ENCODE results near the gene PDE6C. TPM values are rescaled to one million over a fixed set of nuclear protein-coding genes. Genes with fewer than 3 reads are reported as not detected.
A peak's percentile ranks its signal among the peaks of the same experiment; 100 is the strongest.

Gene PDE6C
- total and polyA plus RNA-seq, 5 donors = not detected

GRCh38 chr10:93577565-93577964 lies 34.8 kb upstream of the PDE6C start:
- Histone ChIP-seq H3K4me1 (ENCODE audit: control insufficient read depth, insufficient read depth, low read length) (no peaks in the 10 kb centered on the region), H3K4me3 (ENCODE audit: low read length) (no peak overlapping the region), H3K9me3 (ENCODE audit: control insufficient read depth, low read length) (no peaks in the 10 kb centered on the region), H3K27me3 (ENCODE audit: control insufficient read depth, insufficient read depth) (no peaks in the 10 kb centered on the region), H3K27ac (ENCODE audit: low read length) (no peak overlapping the region)
- 82% methylated on average over 3 of the region's 3 CpGs for WGBS
- DNase-seq (no peak), ATAC-seq (no peak)
- intact Hi-C loops (cut with DNase I) = no loop called here

GRCh38 chr10:93579089-93579488 lies 33.2 kb upstream of the PDE6C start:
- WGBS = 88% methylated on average over 7 of the region's 7 CpGs

GRCh38 chr10:93579985-93580711 lies 32.2 kb upstream of the PDE6C start:
- 81% methylated on average over 3 of the region's 3 CpGs for WGBS
- ATAC-seq = no peak

More at GRCh38 chr10:93579089-93579488, 33.2 kb upstream of the PDE6C start:
- intact Hi-C loops (cut with DNase I) = no loop called here
- ATAC-seq (no peak), DNase-seq (no peak)
- Histone ChIP-seq H3K9me3 (ENCODE audit: control insufficient read depth, low read length) (no peaks in the 10 kb centered on the region), H3K27me3 (ENCODE audit: control insufficient read depth, insufficient read depth) (no peaks in the 10 kb centered on the region), H3K4me3 (ENCODE audit: low read length) (no peak overlapping the region), H3K4me1 (ENCODE audit: control insufficient read depth, insufficient read depth, low read length) (no peaks in the 10 kb centered on the region), H3K27ac (ENCODE audit: low read length) (no peak overlapping the region)

GRCh38 chr10:93580828-93581227 lies 31.5 kb upstream of the PDE6C start:
- Histone ChIP-seq H3K27me3 (ENCODE audit: control insufficient read depth, insufficient read depth) (no peaks in the 10 kb centered on the region), H3K4me1 (ENCODE audit: control insufficient read depth, insufficient read depth, low read length) (no peaks in the 10 kb centered on the region), H3K9me3 (ENCODE audit: control insufficient read depth, low read length) (no peaks in the 10 kb centered on the region), H3K4me3 (ENCODE audit: low read length) (no peak overlapping the region), H3K27ac (ENCODE audit: low read length) (no peak overlapping the region)
- 40% methylated on average over 6 of the region's 6 CpGs for WGBS
- intact Hi-C loops (cut with DNase I) = no loop called here
- ATAC-seq (no peak), DNase-seq (no peak)

More at GRCh38 chr10:93579985-93580711, 32.2 kb upstream of the PDE6C start:
- H3K4me3 ChIP-seq (ENCODE audit: low read length) = no peak overlapping the region
- no peak overlapping the region for H3K27ac ChIP-seq (ENCODE audit: low read length)
- H3K27me3 ChIP-seq (ENCODE audit: control insufficient read depth, insufficient read depth) = no peaks in the 10 kb centered on the region
- H3K4me1 ChIP-seq (ENCODE audit: control insufficient read depth, insufficient read depth, low read length) = no peaks in the 10 kb centered on the region
- H3K9me3 ChIP-seq (ENCODE audit: control insufficient read depth, low read length) = no peaks in the 10 kb centered on the region
- intact Hi-C loops (cut with DNase I) = no loop called here
- no peak for DNase-seq

- Histone ChIP-seq H3K27me3 (ENCODE audit: control insufficient read depth, insufficient read depth) (no peaks in the 10 kb centered on the region), H3K27ac (ENCODE audit: low read length) (no peak overlapping the region), H3K4me1 (ENCODE audit: control insufficient read depth, insufficient read depth, low read length) (no peaks in the 10 kb centered on the region), H3K9me3 (ENCODE audit: control insufficient read depth, low read length) (no peaks in the 10 kb centered on the region), H3K4me3 (ENCODE audit: low read length) (no peak overlapping the region)
- WGBS = 89% methylated on average over 7 of the region's 7 CpGs
- no peak for ATAC-seq
- no peak for DNase-seq
- intact Hi-C loops (cut with DNase I) = no loop called here
Measured at GRCh38 chr10:93584445-93584844, 27.9 kb upstream of the PDE6C start.

GRCh38 chr10:93589648-93590562 lies 22.4 kb upstream of the PDE6C start:
- Histone ChIP-seq H3K4me3 (ENCODE audit: low read length) (no peak overlapping the region), H3K9me3 (ENCODE audit: control insufficient read depth, low read length) (no peaks in the 10 kb centered on the region), H3K27ac (ENCODE audit: low read length) (no peak overlapping the region), H3K4me1 (ENCODE audit: control insufficient read depth, insufficient read depth, low read length) (no peaks in the 10 kb centered on the region), H3K27me3 (ENCODE audit: control insufficient read depth, insufficient read depth) (no peaks in the 10 kb centered on the region)
- 88% methylated on average over 15 of the region's 15 CpGs for WGBS
- DNase-seq (no peak), ATAC-seq (no peak)
- intact Hi-C loops (cut with DNase I) = no loop called here

- Histone ChIP-seq H3K4me1 (ENCODE audit: control insufficient read depth, insufficient read depth, low read length) (no peaks in the 10 kb centered on the region), H3K27me3 (ENCODE audit: control insufficient read depth, insufficient read depth) (no peaks in the 10 kb centered on the region), H3K9me3 (ENCODE audit: control insufficient read depth, low read length) (no peaks in the 10 kb centered on the region), H3K4me3 (ENCODE audit: low read length) (no peak overlapping the region), H3K27ac (ENCODE audit: low read length) (no peak overlapping the region)
- 82% methylated on average over 7 of the region's 7 CpGs for WGBS
- DNase-seq = no peak
- no peak for ATAC-seq
- intact Hi-C loops (cut with DNase I) = no loop called here
Measured at GRCh38 chr10:93590638-93591037, 21.7 kb upstream of the PDE6C start.

GRCh38 chr10:93591065-93591808 lies 21.1 kb upstream of the PDE6C start:
- Histone ChIP-seq H3K27me3 (ENCODE audit: control insufficient read depth, insufficient read depth) (no peaks in the 10 kb centered on the region), H3K4me1 (ENCODE audit: control insufficient read depth, insufficient read depth, low read length) (no peaks in the 10 kb centered on the region), H3K9me3 (ENCODE audit: control insufficient read depth, low read length) (no peaks in the 10 kb centered on the region), H3K4me3 (ENCODE audit: low read length) (no peak overlapping the region), H3K27ac (ENCODE audit: low read length) (no peak overlapping the region)
- intact Hi-C loops (cut with DNase I) = no loop called here
- DNase-seq (peak in 2 of 3 donors; percentile 17 to 54), ATAC-seq (peak; percentile 76 to 89)
- 66% methylated on average over 8 of the region's 8 CpGs for WGBS

- DNase-seq (no peak), ATAC-seq (no peak)
- H3K27ac ChIP-seq (ENCODE audit: low read length) = no peak overlapping the region
- no peak overlapping the region for H3K4me3 ChIP-seq (ENCODE audit: low read length)
- intact Hi-C loops (cut with DNase I) = no loop called here
- no peaks in the 10 kb centered on the region for H3K4me1 ChIP-seq (ENCODE audit: control insufficient read depth, insufficient read depth, low read length)
- WGBS = 89% methylated on average over 4 of the region's 4 CpGs
- H3K27me3 ChIP-seq (ENCODE audit: control insufficient read depth, insufficient read depth) = no peaks in the 10 kb centered on the region
- H3K9me3 ChIP-seq (ENCODE audit: control insufficient read depth, low read length) = no peaks in the 10 kb centered on the region
Measured at GRCh38 chr10:93593254-93593653, 19.1 kb upstream of the PDE6C start.

- no peaks in the 10 kb centered on the region for H3K4me1 ChIP-seq (ENCODE audit: control insufficient read depth, insufficient read depth, low read length)
- no peaks in the 10 kb centered on the region for H3K27me3 ChIP-seq (ENCODE audit: control insufficient read depth, insufficient read depth)
- H3K9me3 ChIP-seq (ENCODE audit: control insufficient read depth, low read length) = no peaks in the 10 kb centered on the region
- intact Hi-C loops (cut with DNase I) = no loop called here
- H3K27ac ChIP-seq (ENCODE audit: low read length) = no peak overlapping the region
- no peak for ATAC-seq
- no peak for DNase-seq
- H3K4me3 ChIP-seq (ENCODE audit: low read length) = no peak overlapping the region
- WGBS = 89% methylated on average over 18 of the region's 18 CpGs
Measured at GRCh38 chr10:93593749-93594148, 18.6 kb upstream of the PDE6C start.

- no peak overlapping the region for H3K4me3 ChIP-seq (ENCODE audit: low read length)
- H3K27ac ChIP-seq (ENCODE audit: low read length) = no peak overlapping the region
- no peak for ATAC-seq
- no peaks in the 10 kb centered on the region for H3K27me3 ChIP-seq (ENCODE audit: control insufficient read depth, insufficient read depth)
- DNase-seq = no peak
- intact Hi-C loops (cut with DNase I) = no loop called here
- no peaks in the 10 kb centered on the region for H3K9me3 ChIP-seq (ENCODE audit: control insufficient read depth, low read length)
- 85% methylated on average over 7 of the region's 7 CpGs for WGBS
- H3K4me1 ChIP-seq (ENCODE audit: control insufficient read depth, insufficient read depth, low read length) = no peaks in the 10 kb centered on the region
Measured at GRCh38 chr10:93594518-93594917, 17.8 kb upstream of the PDE6C start.
